Prostate gland (tissue), 2 donors: ENCODE data around the gene GOPC.

Experiments
- CTCF ChIP-seq, 4 experiments: fragments of 200-600 bp in 2 of 4; fragments of 450-650 bp in 2 of 4; sonication (generic) in 2 of 4; IDR thresholded peaks; 1 replicate in 3 of 4; 2 replicates in 1 of 4; pipeline ENCODE4 v1.5.1; 2016 to 2019; ENCODE audit warnings: antibody characterized with exemption in 4 of 4, mild to moderate bottlenecking in 2 of 4, moderate library complexity in 2 of 4
- POLR2A ChIP-seq: fragments of 450-650 bp; IDR thresholded peaks from one replicate; pipeline ENCODE4 v1.6.1; 2016; ENCODE audit warnings: antibody characterized with exemption, mild to moderate bottlenecking
- POLR2AphosphoS5 ChIP-seq: sonication (generic); formaldehyde crosslinking; IDR thresholded peaks from one replicate; pipeline ENCODE4 v1.6.1; 2017; ENCODE audit warnings: antibody characterized with exemption

- TF ChIP-seq CTCF (IDR thresholded peaks at IDR 0.05) (peak in 3 of 4 experiments; percentile 26 to 61 (median 59)), POLR2A (no peak), POLR2AphosphoS5 (no peak)
Observed at GRCh38 chr6:117605169-117605826, 3.0 kb upstream of the GOPC start.
